ENCODE results near the gene PRMT2.

DNA sequence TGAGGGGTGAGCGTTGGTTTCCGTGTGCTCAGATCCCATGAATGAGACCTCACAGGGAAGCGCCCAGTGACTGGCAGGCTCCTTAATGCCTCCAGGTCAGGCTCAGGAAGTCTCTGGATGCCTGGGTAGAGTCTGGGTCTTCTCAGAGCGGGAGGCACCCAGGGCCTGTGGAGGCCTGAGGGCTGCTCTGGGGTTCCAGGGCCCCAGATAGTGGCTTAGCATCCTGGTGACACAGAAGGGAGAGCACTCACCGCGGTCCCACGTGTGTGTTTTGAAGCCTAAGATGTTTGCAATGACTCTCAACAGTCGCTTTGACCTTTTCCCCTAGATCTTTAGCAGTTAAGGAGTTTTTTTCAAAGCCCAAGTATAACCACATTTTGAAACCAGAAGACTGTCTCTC is 25.0 kb downstream of the PRMT2 start:
- TF ChIP-seq, protein P1, sequence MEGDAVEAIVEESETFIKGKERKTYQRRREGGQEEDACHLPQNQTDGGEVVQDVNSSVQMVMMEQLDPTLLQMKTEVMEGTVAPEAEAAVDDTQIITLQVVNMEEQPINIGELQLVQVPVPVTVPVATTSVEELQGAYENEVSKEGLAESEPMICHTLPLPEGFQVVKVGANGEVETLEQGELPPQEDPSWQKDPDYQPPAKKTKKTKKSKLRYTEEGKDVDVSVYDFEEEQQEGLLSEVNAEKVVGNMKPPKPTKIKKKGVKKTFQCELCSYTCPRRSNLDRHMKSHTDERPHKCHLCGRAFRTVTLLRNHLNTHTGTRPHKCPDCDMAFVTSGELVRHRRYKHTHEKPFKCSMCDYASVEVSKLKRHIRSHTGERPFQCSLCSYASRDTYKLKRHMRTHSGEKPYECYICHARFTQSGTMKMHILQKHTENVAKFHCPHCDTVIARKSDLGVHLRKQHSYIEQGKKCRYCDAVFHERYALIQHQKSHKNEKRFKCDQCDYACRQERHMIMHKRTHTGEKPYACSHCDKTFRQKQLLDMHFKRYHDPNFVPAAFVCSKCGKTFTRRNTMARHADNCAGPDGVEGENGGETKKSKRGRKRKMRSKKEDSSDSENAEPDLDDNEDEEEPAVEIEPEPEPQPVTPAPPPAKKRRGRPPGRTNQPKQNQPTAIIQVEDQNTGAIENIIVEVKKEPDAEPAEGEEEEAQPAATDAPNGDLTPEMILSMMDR (conservative IDR thresholded peaks at IDR 0.05; ENCODE audit: low read depth, low read length) = no peak
- TF ChIP-seq EZH2phosphoT487 (IDR thresholded peaks at IDR 0.05; ENCODE audit: borderline replicate concordance, low read length) (no peak), EZH2 (IDR thresholded peaks at IDR 0.05; ENCODE audit: low read length, unreplicated experiment) (no peak)

Data from PC-3 (cell line).